Naive thymus-derived CD8-positive, alpha-beta T cell (primary cell): ENCODE data around the gene TRIOBP. TPM values are rescaled to one million over a fixed set of nuclear protein-coding genes. Genes with fewer than 3 reads are reported as not detected.
A peak's percentile ranks its signal among the peaks of the same experiment; 100 is the strongest.

ENCODE experiments used
- ATAC-seq, 2 donors: fragments of 150-1000 bp; cut with Tn5 transposase in 1 of 2; sonication (Bioruptor Pico), chemical (Tn5 transposase) in 1 of 2; 1 replicate in 1 of 2; 2 replicates in 1 of 2; pipeline ENCODE4 v1.10.0; 2021; ENCODE audit warnings: mild to moderate bottlenecking in 2 of 2, moderate library complexity in 2 of 2
- POLR2A ChIA-PET: fragments of 350-600 bp; sonication (Branson Sonifier 250); formaldehyde crosslinking; loops from one replicate; lab custom pipeline; 2021; ENCODE audit warnings: antibody characterized with exemption; lab: Charles Lee
- DNase-seq, 10 donors: peaks; one replicate each; pipeline versions ENCODE4 v3.0.0 to v3.0.0-alpha.2; 2020 to 2022
- H3K27ac Mint-ChIP-seq, 10 donors: one replicate each; pipeline ENCODE4 v1.8.0; 2020 to 2022; ENCODE audit warnings: mild to moderate bottlenecking in 10 of 10, mixed read lengths in 10 of 10, moderate library complexity in 4 of 10, inconsistent platforms in 1 of 10
- H3K27me3 Mint-ChIP-seq, 5 donors: one replicate each; pipeline ENCODE4 v1.8.0; 2021 to 2022; ENCODE audit warnings: mixed read lengths in 5 of 5
- H3K36me3 Mint-ChIP-seq, 3 donors: one replicate each; pipeline ENCODE4 v1.8.0; 2020 to 2022; ENCODE audit warnings: mixed read lengths in 3 of 3, mild to moderate bottlenecking in 2 of 3, inconsistent platforms in 1 of 3
- H3K4me1 Mint-ChIP-seq, 4 donors: one replicate each; pipeline ENCODE4 v1.8.0; 2021 to 2022; ENCODE audit warnings: mixed read lengths in 4 of 4
- H3K4me3 Mint-ChIP-seq, 10 donors: one replicate each; pipeline ENCODE4 v1.8.0; 2020 to 2022; ENCODE audit warnings: mild to moderate bottlenecking in 10 of 10, mixed read lengths in 10 of 10, moderate library complexity in 6 of 10, inconsistent platforms in 1 of 10
- H3K9me3 Mint-ChIP-seq, 9 donors: one replicate each; pipeline ENCODE4 v1.8.0; 2020 to 2022; ENCODE audit warnings: mixed read lengths in 9 of 9, mild to moderate bottlenecking in 3 of 9, inconsistent platforms in 1 of 9, moderate library complexity in 1 of 9
- polyA plus RNA-seq, 3 donors: library from polyadenylated mRNA; unstranded; fragments of 300-500 nt; fragmentation: Illumina TruSeq; gene quantifications; one replicate each; pipeline ENCODE4 v1.2.3, GENCODE V29; 2021
- total RNA-seq, 8 experiments: library from RNA in 2 of 8; stranded (reverse) in 2 of 8; gene quantifications; one replicate each; pipeline ENCODE4 v1.2.3 and lab custom pipeline; 2021 to 2026

TRIOBP gene
- total and polyA plus RNA-seq, 5 experiments from 2014 or later, result 7.8 to 30.9 (median 11.6) TPM

GRCh38 chr22:37807410-37808293 lies 110.8 kb downstream of the TRIOBP start, which contains the start of gene GCAT:
TSS of gene GCAT (plus strand) at chr22:37807934. CDS start at chr22:37807968, 34 bp downstream.
- Mint-ChIP-seq H3K27ac (peak within 1 kb of the TSS in 4 of 10 donors; percentile 26 to 75 (median 45)), H3K27me3 (peaks cover 22 to 70% (median 42%) of the 10 kb centered on the region in 5 donors), H3K4me3 (peak within 1 kb of the TSS; percentile 69 to 84 (median 82)), H3K9me3 (peaks cover 0 to 2% (median 0%) of the 10 kb centered on the region in 9 donors), H3K4me1 (peaks cover 15 to 45% (median 42%) of the 10 kb centered on the region in 4 donors), H3K36me3 (peaks cover 0 to 3% (median 0%) of the 10 kb centered on the region in 3 donors)
- DNase-seq (peak; percentile 64 to 90 (median 78)), ATAC-seq (peak; percentile 89 to 90)
- POLR2A ChIA-PET, result interaction anchor here (0.6 to 1.7 kb wide), 6 partner anchors 11 to 149 kb away, joined by 3 to 4 read pairs (median 4); partner anchors contain the start of genes ANKRD54 and PDXP

DNA sequence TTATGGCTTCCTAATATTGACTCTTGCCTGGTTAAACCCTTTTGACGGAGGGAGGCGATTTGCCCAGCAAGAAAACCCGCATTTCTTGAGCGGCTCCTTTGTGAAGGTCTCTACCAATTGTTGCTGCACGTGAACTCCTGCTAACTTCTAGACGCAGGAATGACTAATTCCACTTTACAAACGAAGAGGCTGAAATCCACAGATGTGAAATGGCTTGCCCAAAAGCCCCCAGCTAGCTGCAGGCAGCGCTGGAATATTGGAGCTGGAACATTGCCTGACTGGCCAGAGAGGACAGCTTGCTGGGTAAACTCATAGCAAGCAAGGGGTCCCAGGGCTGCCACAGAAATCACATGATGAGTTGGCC lies 111.4 kb downstream of the TRIOBP start:
- Mint-ChIP-seq H3K9me3 (peaks cover 0 to under 1% (median 0%) of the 10 kb centered on the region in 9 donors), H3K36me3 (peaks cover 0 to 3% (median 0%) of the 10 kb centered on the region in 3 donors), H3K27me3 (peaks cover 16 to 70% (median 36%) of the 10 kb centered on the region in 5 donors), H3K4me1 (peaks cover 13 to 39% (median 35%) of the 10 kb centered on the region in 4 donors), H3K4me3 (peak overlapping the region; percentile 69 to 84 (median 82)), H3K27ac (peak overlapping the region in 3 of 10 donors; percentile 4 to 75 (median 47))
- DNase-seq, result no peak
- ATAC-seq, result no peak
- POLR2A ChIA-PET, result interaction anchor here (0.6 to 1.7 kb wide), 3 partner anchors 11 to 150 kb away, joined by 3 to 4 read pairs (median 3); partner anchors contain the start of gene PDXP

- H3K4me1 Mint-ChIP-seq, result peaks cover 9 to 35% (median 25%) of the 10 kb centered on the region in 4 donors
- ATAC-seq (no peak), DNase-seq (no peak)
- POLR2A ChIA-PET, result interaction anchor here (0.6 to 1.4 kb wide), 4 partner anchors 12 to 568 kb away, joined by 3 to 5 read pairs (median 4); partner anchors contain the start of gene ANKRD54
- H3K9me3 Mint-ChIP-seq, result no peaks in the 10 kb centered on the region
- H3K27ac Mint-ChIP-seq, result no peak overlapping the region
- H3K27me3 Mint-ChIP-seq, result peaks cover 11 to 69% (median 32%) of the 10 kb centered on the region in 5 donors
- H3K36me3 Mint-ChIP-seq, result peaks cover 0 to 5% (median 0%) of the 10 kb centered on the region in 3 donors
- peak overlapping the region in 2 of 10 donors; percentile 27 to 45 for H3K4me3 Mint-ChIP-seq
Observed at GRCh38 chr22:37809672-37810333, 113.0 kb downstream of the TRIOBP start.

- H3K27me3 Mint-ChIP-seq, result peaks cover 3 to 58% (median 18%) of the 10 kb centered on the region in 5 donors
- no peak overlapping the region for H3K27ac Mint-ChIP-seq
- POLR2A ChIA-PET, result no interaction called here
- H3K4me3 Mint-ChIP-seq, result no peak overlapping the region
- peaks cover 1 to 20% (median 9%) of the 10 kb centered on the region in 4 donors for H3K4me1 Mint-ChIP-seq
- ATAC-seq (no peak), DNase-seq (no peak)
- H3K36me3 Mint-ChIP-seq, result peaks cover 0 to 2% (median 0%) of the 10 kb centered on the region in 3 donors
- H3K9me3 Mint-ChIP-seq, result no peaks in the 10 kb centered on the region
Observed at GRCh38 chr22:37811867-37812266, 115.0 kb downstream of the TRIOBP start.

- Mint-ChIP-seq H3K9me3 (no peaks in the 10 kb centered on the region), H3K27ac (no peak overlapping the region), H3K4me3 (no peak overlapping the region), H3K36me3 (peaks cover 0 to 2% (median 0%) of the 10 kb centered on the region in 3 donors), H3K4me1 (peaks cover 0 to 17% (median 15%) of the 10 kb centered on the region in 4 donors), H3K27me3 (peaks cover 3 to 60% (median 17%) of the 10 kb centered on the region in 5 donors)
- DNase-seq (no peak), ATAC-seq (no peak)
- POLR2A ChIA-PET, result interaction anchor here (0.7 kb wide), 1 partner anchor 65 kb away, joined by 3 read pairs; no protein-coding TSS in a partner anchor
Observed at GRCh38 chr22:37812869-37813678, 116.2 kb downstream of the TRIOBP start.

DNA sequence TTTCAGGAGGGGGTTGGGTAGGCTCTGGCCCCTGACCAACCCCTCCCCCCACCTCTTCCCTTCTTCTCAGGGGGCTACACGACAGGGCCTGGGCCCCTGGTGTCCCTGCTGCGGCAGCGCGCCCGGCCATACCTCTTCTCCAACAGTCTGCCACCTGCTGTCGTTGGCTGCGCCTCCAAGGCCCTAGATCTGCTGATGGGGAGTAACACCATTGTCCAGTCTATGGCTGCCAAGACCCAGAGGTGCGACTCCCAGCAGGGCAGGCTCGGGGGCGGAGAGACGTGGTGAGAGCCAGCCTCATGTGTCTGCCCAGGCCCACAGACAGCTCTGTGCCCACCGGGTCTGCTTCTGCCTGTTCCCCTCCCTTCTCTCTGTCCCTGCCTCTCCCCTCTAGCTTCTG lies 118.7 kb downstream of the TRIOBP start:
- no peak overlapping the region for H3K4me3 Mint-ChIP-seq
- H3K4me1 Mint-ChIP-seq, result peaks cover 0 to 19% (median 13%) of the 10 kb centered on the region in 4 donors
- peaks cover 0 to 2% (median 0%) of the 10 kb centered on the region in 3 donors for H3K36me3 Mint-ChIP-seq
- no peak for DNase-seq
- POLR2A ChIA-PET, result interaction anchor here (0.6 kb wide), 1 partner anchor 15 kb away, joined by 4 read pairs; no protein-coding TSS in a partner anchor
- ATAC-seq, result no peak
- peaks cover 3 to 52% (median 15%) of the 10 kb centered on the region in 5 donors for H3K27me3 Mint-ChIP-seq
- no peak overlapping the region for H3K27ac Mint-ChIP-seq
- no peaks in the 10 kb centered on the region for H3K9me3 Mint-ChIP-seq

DNA sequence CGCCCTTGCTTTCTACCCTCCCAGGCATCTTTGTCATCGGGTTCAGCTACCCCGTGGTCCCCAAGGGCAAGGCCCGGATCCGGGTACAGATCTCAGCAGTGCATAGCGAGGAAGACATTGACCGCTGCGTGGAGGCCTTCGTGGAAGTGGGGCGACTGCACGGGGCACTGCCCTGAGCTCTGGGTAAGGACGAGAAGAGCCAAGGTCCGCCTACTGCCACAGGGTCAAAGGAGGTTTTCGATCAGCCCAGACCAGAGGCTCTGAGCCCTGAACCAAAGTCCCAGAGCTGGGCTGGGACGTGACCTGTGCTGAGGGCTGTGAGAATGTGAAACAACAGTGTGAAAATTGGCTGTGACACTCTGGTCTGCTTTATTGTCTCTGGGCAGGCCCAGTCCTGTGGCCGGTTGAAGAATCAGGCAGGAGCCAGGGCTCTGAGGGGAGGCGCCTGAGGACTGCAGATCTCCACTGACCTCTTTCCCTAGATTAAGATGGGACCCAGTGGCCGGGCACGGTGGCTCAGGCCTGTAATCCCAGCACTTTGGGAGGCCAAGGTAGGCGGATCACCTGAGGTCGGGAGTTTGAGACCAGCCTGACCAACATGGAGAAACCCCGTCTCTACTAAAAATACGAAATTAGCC lies 119.8 kb downstream of the TRIOBP start:
- Mint-ChIP-seq H3K4me3 (peak overlapping the region in 1 of 10 donors; percentile 40), H3K27me3 (peaks cover 3 to 50% (median 17%) of the 10 kb centered on the region in 5 donors), H3K9me3 (no peaks in the 10 kb centered on the region), H3K27ac (no peak overlapping the region), H3K4me1 (peaks cover 0 to 19% (median 13%) of the 10 kb centered on the region in 4 donors), H3K36me3 (peaks cover 0 to 2% (median 0%) of the 10 kb centered on the region in 3 donors)
- POLR2A ChIA-PET, result interaction anchor here (1.2 kb wide), 1 partner anchor 51 kb away, joined by 5 read pairs; no protein-coding TSS in a partner anchor
- ATAC-seq, result no peak
- no peak for DNase-seq

DNA sequence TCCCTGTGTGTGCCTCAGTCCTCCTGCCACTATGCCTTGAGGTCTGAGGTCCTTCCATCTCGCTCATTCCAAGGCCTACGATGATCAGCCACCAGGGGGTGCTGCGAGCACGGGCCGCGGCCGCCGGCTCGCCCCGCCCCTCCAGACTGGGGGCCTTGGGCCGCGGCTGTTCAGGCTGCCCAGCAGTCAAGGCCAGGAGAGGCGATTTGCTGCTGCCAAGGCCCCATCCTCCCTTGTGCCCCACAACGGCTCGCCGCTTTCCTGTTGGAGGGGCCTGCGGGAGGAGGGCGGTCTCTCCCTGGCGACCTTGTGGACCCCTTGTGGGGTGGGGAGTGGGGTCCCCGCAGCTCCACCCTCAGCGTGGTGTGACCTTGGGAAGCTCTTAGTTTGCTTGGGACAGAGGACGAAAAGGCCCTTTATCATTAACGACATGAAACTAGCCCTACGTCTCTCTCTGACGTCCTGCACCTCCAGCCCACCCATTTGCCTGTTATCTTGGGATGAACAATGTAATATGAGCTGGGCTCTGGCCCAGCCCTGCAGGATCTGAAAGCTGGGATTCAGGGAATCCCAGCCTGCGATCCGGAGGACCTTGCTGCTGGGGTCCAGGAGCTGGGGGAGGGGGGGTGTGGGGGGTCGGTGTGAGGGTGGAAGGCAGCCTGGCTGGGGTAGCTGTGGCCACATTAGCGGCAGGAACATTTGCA lies 121.0 kb downstream of the TRIOBP start:
- POLR2A ChIA-PET, result interaction anchor here (0.8 to 3.6 kb wide), 7 partner anchors 10 to 78 kb away, joined by 3 to 19 read pairs (median 4); partner anchors contain the start of genes ANKRD54 and GCAT
- H3K4me3 Mint-ChIP-seq, result peak overlapping the region; percentile 20 to 67 (median 54)
- H3K27ac Mint-ChIP-seq, result peak overlapping the region in 1 of 10 donors; percentile 66
- no peaks in the 10 kb centered on the region for H3K9me3 Mint-ChIP-seq
- peaks cover 0 to 19% (median 13%) of the 10 kb centered on the region in 4 donors for H3K4me1 Mint-ChIP-seq
- peak; percentile 81 to 82 for ATAC-seq
- H3K36me3 Mint-ChIP-seq, result peaks cover 0 to 2% (median 0%) of the 10 kb centered on the region in 3 donors
- H3K27me3 Mint-ChIP-seq, result peaks cover 8 to 51% (median 23%) of the 10 kb centered on the region in 5 donors
- peak; percentile 59 to 83 (median 78) for DNase-seq

DNA sequence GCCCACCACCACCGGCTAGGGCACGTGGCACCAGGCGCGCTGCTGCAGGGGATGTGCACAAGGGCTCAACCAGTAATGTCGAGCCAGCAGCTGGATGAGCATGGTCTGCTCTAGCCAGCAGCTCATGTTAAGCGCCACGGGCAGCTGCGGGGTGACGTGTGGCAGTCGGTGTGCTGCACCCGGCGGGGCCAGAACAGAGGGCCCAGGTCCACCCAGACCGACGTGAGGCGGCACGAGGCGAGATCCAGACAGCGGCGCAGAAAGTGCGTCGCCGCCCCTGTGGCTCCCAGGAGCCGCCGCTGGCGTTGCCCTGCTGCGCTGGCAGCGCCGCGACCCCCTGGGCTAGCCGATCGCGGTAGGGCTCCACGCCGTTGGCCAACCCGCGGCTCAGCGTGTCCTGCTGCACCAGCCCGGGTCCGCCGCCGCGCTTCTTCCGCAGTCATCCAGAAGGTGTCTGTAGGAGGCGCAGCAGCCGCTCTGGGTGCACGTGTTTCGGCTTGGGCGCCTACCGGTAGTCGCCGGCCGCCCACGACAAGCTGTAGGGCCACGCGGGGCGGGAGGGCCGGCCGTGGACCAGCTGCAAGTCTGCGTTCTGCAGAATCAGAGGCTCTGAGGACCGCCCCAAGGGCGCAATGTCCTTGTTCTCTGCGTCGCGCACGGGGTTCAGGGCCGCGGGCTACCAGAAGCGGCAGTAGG lies 121.7 kb downstream of the TRIOBP start:
- Mint-ChIP-seq H3K27me3 (peaks cover 9 to 51% (median 25%) of the 10 kb centered on the region in 5 donors), H3K27ac (no peak overlapping the region), H3K9me3 (no peaks in the 10 kb centered on the region), H3K4me1 (peaks cover 0 to 19% (median 13%) of the 10 kb centered on the region in 4 donors), H3K36me3 (no peaks in the 10 kb centered on the region), H3K4me3 (peak overlapping the region; percentile 53 to 75 (median 70))
- peak; percentile 80 to 82 for ATAC-seq
- DNase-seq, result peak; percentile 44 to 79 (median 57)
- POLR2A ChIA-PET, result interaction anchor here (0.8 to 3.6 kb wide), 4 partner anchors 11 to 78 kb away, joined by 3 to 19 read pairs (median 6); partner anchors contain the start of genes ANKRD54 and GCAT

DNA sequence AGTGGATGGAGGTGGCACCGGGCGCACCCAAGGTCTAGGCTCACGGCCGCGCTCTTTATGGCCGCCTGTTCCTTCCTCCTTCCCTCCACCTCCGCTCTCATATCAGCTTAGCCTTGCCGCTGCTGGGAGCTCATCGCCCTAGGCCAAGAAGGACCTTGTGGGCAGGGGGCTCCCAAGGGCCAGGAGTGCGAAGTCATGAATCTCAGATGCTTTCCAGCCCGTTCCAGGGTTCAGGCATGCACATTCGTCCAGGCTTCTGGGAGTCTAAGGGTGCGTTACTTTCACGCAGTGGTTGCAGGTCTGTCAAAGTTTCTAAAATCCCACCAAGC lies 122.2 kb downstream of the TRIOBP start:
- no peaks in the 10 kb centered on the region for H3K9me3 Mint-ChIP-seq
- peaks cover 0 to 19% (median 13%) of the 10 kb centered on the region in 4 donors for H3K4me1 Mint-ChIP-seq
- POLR2A ChIA-PET, result interaction anchor here (0.7 to 3.6 kb wide), 4 partner anchors 11 to 181 kb away, joined by 3 to 19 read pairs (median 6); partner anchors contain the start of genes ANKRD54 and GCAT
- DNase-seq (no peak), ATAC-seq (no peak)
- no peak overlapping the region for H3K27ac Mint-ChIP-seq
- peak overlapping the region; percentile 43 to 75 (median 68) for H3K4me3 Mint-ChIP-seq
- no peaks in the 10 kb centered on the region for H3K36me3 Mint-ChIP-seq
- H3K27me3 Mint-ChIP-seq, result peaks cover 9 to 52% (median 25%) of the 10 kb centered on the region in 5 donors
